Mesendoderm (in vitro differentiated cells): ENCODE results near the gene NRAP.

Source experiments
- DNase-seq: peaks from one replicate; pipeline ENCODE4 v3.0.0; 2013
- H2AK5ac ChIP-seq: 2 replicates; pipeline ENCODE4 v1.6.1; 2013; ENCODE audit warnings: low read length, inconsistent platforms
- H2BK120ac ChIP-seq: 2 replicates; pipeline ENCODE4 v1.6.1; 2013; ENCODE audit warnings: low read depth, mild to moderate bottlenecking, low read length, moderate library complexity, mixed read lengths
- H2BK15ac ChIP-seq: replicated peaks from 2 replicates; pipeline ENCODE4 v1.6.1; 2013; ENCODE audit warnings: low read depth, mild to moderate bottlenecking, moderate library complexity
- H2BK5ac ChIP-seq: 2 replicates; pipeline ENCODE4 v1.6.1; 2013; ENCODE audit warnings: low read length, inconsistent platforms
- H3K18ac ChIP-seq: 2 replicates; pipeline ENCODE4 v1.6.1; 2013; ENCODE audit warnings: mild to moderate bottlenecking, low read length, mixed read lengths
- H3K23ac ChIP-seq: one replicate; pipeline ENCODE4 v1.6.1; 2013; ENCODE audit warnings: low read length
- H3K27ac ChIP-seq: 2 replicates; pipeline ENCODE4 v1.5.1; 2013; ENCODE audit warnings: low read depth, mild to moderate bottlenecking, inconsistent platforms, low read length, moderate library complexity
- H3K27me3 ChIP-seq: 2 replicates; pipeline ENCODE4 v1.6.1; 2013; ENCODE audit warnings: low read length, control low read depth, mild to moderate bottlenecking, inconsistent platforms; ENCODE audit not compliant: insufficient read depth, poor library complexity
- H3K36me3 ChIP-seq: 2 replicates; pipeline ENCODE4 v1.6.1; 2013; ENCODE audit warnings: low read length, inconsistent platforms; ENCODE audit not compliant: control insufficient read depth, insufficient read depth
- H3K4ac ChIP-seq: one replicate; pipeline ENCODE4 v1.6.1; 2013; ENCODE audit warnings: low read depth, mild to moderate bottlenecking, low read length, moderate library complexity
- H3K4me1 ChIP-seq: 2 replicates; pipeline ENCODE4 v1.6.1; 2013; ENCODE audit warnings: low read depth, low read length, inconsistent platforms; ENCODE audit not compliant: control insufficient read depth
- H3K4me2 ChIP-seq: 2 replicates; pipeline ENCODE4 v1.6.1; 2013; ENCODE audit warnings: low read length
- H3K4me3 ChIP-seq: 2 replicates; pipeline ENCODE4 v1.5.1; 2013; ENCODE audit warnings: mild to moderate bottlenecking, low read length
- H3K56ac ChIP-seq: one replicate; pipeline ENCODE4 v1.6.1; 2013; ENCODE audit warnings: low read length
- H3K79me1 ChIP-seq: 2 replicates; pipeline ENCODE4 v1.6.1; 2013; ENCODE audit warnings: low read length, inconsistent platforms
- H3K79me2 ChIP-seq: 2 replicates; pipeline ENCODE4 v1.6.1; 2013; ENCODE audit warnings: mild to moderate bottlenecking, low read length; ENCODE audit not compliant: control insufficient read depth, insufficient read depth
- H3K9ac ChIP-seq: 2 replicates; pipeline ENCODE4 v1.6.1; 2013; ENCODE audit warnings: low read length, inconsistent platforms
- H4K5ac ChIP-seq: one replicate; pipeline ENCODE4 v1.6.1; 2013; ENCODE audit warnings: low read length
- H4K8ac ChIP-seq: one replicate; pipeline ENCODE4 v1.6.1; 2013; ENCODE audit warnings: low read depth, mild to moderate bottlenecking, control low read depth, low read length, moderate library complexity
- WGBS: extraction: QIAGEN DNeasy Blood & Tissue Kit; methylation state at CpG from one replicate; pipeline ENCODE4 v1.1.7; 2013; ENCODE audit warnings: low lambda C conversion rate, missing lambda C conversion rate; ENCODE audit not compliant: insufficient coverage; ENCODE audit errors: extremely low coverage; 5-methylcytosine and 5-hydroxymethylcytosine counted together

NRAP gene

DNA sequence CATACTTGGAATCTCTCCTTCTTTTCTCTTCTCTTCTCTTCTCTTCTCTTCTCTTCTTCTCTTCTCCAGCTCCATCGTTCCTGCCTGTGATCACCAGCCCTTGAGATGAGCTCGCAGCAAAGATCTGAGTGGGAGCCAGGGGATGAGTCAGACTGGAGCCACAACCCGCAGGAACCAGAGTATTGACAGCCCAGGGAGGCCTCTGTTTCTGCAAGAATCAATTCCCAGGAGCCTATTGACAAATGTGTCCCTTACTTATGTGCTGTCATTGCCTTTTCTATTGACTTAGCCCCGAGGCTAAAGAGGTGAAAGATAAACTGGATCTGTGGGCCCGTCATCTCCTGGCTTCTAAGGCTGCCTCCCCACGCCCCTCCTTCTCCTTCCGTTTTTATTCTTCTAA is 124.1 kb downstream of the NRAP start:
- Histone ChIP-seq H2BK5ac (no peak overlapping the region), H4K5ac (no peak overlapping the region), H2BK120ac (no peak overlapping the region), H3K4me2 (no peak overlapping the region), H3K79me2 (no peaks in the 10 kb centered on the region), H2AK5ac (no peak overlapping the region), H4K8ac (no peak overlapping the region), H3K27me3 (no peaks in the 10 kb centered on the region), H3K18ac (no peak overlapping the region), H3K4ac (no peak overlapping the region), H3K36me3 (no peaks in the 10 kb centered on the region), H3K27ac (no peak overlapping the region), H3K4me3 (no peak overlapping the region), H3K79me1 (no peaks in the 10 kb centered on the region), H3K56ac (no peak overlapping the region), H2BK15ac (no peak overlapping the region), H3K23ac (no peak overlapping the region), H3K9ac (no peak overlapping the region), H3K4me1 (no peaks in the 10 kb centered on the region)
- no CpG with 5 or more reads among the region's 7 CpGs for WGBS
- DNase-seq, result no peak
